ENCODE results near the gene PAK4. TPM values are rescaled to one million over a fixed set of nuclear protein-coding genes. Genes with fewer than 3 reads are reported as not detected.

PAK4 gene
- total and polyA plus RNA-seq, 12 donors = 7.2 to 61.0 (median 23.8) TPM

GRCh38 chr19:39147480-39147879 lies 21.9 kb downstream of the PAK4 start:
- WGBS, 4 donors = 92 to 96% (median 94%) methylated on average over 3 of the region's 3 CpGs
- Histone ChIP-seq H3K36me3 (replicated peaks in 1 of 2) (no peaks in the 10 kb centered on the region), H3K9me3 (replicated peaks in 1 of 3) (no peaks in the 10 kb centered on the region), H3K4me1 (replicated peaks in 1 of 2) (peaks cover 9 to 25% of the 10 kb centered on the region in 2 donors), H3K27me3 (no peaks in the 10 kb centered on the region), H3K4me3 (no peak overlapping the region), H3K27ac (no peak overlapping the region)
- DNase-seq = no peak
- TF ChIP-seq POLR2A (IDR thresholded peaks at IDR 0.05) (no peak), CTCF (IDR thresholded peaks at IDR 0.05) (no peak)
- intact Hi-C loops (cut with DNase I) = no loop called here

GRCh38 chr19:39148939-39149529 lies 23.4 kb downstream of the PAK4 start:
- intact Hi-C loops (cut with DNase I) = no loop called here
- 94 to 98% (median 96%) methylated on average over 10 of the region's 10 CpGs for WGBS, 4 donors
- Histone ChIP-seq H3K4me3 (no peak overlapping the region), H3K9me3 (replicated peaks in 1 of 3) (no peaks in the 10 kb centered on the region), H3K27me3 (no peaks in the 10 kb centered on the region), H3K4me1 (replicated peaks in 1 of 2) (peaks cover 9 to 25% of the 10 kb centered on the region in 2 donors), H3K36me3 (replicated peaks in 1 of 2) (no peaks in the 10 kb centered on the region), H3K27ac (no peak overlapping the region)
- no peak for TF ChIP-seq POLR2A (IDR thresholded peaks at IDR 0.05)
- TF ChIP-seq CTCF (IDR thresholded peaks at IDR 0.05) = no peak
- no peak for DNase-seq

GRCh38 chr19:39150235-39150634 lies 24.6 kb downstream of the PAK4 start:
- WGBS, 4 donors = 48 to 66% (median 50%) methylated on average over 8 of the region's 8 CpGs
- Histone ChIP-seq H3K4me1 (replicated peaks in 1 of 2) (peaks cover 9 to 27% of the 10 kb centered on the region in 2 donors), H3K9me3 (replicated peaks in 1 of 3) (no peaks in the 10 kb centered on the region), H3K27me3 (no peaks in the 10 kb centered on the region), H3K27ac (peak overlapping the region in 1 of 5 donors; percentile 19), H3K4me3 (no peak overlapping the region), H3K36me3 (replicated peaks in 1 of 2) (no peaks in the 10 kb centered on the region)
- intact Hi-C loops (cut with DNase I) = no loop called here
- TF ChIP-seq CTCF (IDR thresholded peaks at IDR 0.05) = no peak
- TF ChIP-seq POLR2A (IDR thresholded peaks at IDR 0.05) = no peak
- DNase-seq = peak in 5 of 7 donors; percentile 46 to 66 (median 53)

GRCh38 chr19:39150807-39151600 lies 25.4 kb downstream of the PAK4 start:
- TF ChIP-seq POLR2A (IDR thresholded peaks at IDR 0.05) (no peak), CTCF (IDR thresholded peaks at IDR 0.05) (no peak)
- no peak overlapping the region for H3K4me3 ChIP-seq
- peaks cover 14 to 32% of the 10 kb centered on the region in 2 donors for H3K4me1 ChIP-seq (replicated peaks in 1 of 2)
- peak in 1 of 7 donors; percentile 14 for DNase-seq
- 73 to 82% (median 79%) methylated on average over 26 of the region's 26 CpGs for WGBS, 4 donors
- no peaks in the 10 kb centered on the region for H3K9me3 ChIP-seq (replicated peaks in 1 of 3)
- no peaks in the 10 kb centered on the region for H3K27me3 ChIP-seq
- no peaks in the 10 kb centered on the region for H3K36me3 ChIP-seq (replicated peaks in 1 of 2)
- intact Hi-C loops (cut with DNase I) = no loop called here
- H3K27ac ChIP-seq = no peak overlapping the region
